CD14-positive monocyte (primary cell): ENCODE measurements around the gene PAX8. TPM values are rescaled to one million over a fixed set of nuclear protein-coding genes. Genes with fewer than 3 reads are reported as not detected.

Experiments used
- DNase-seq, 3 donors: peaks; one replicate each; pipeline ENCODE4 v3.0.0-alpha.2; 2011 to 2022
- H2AFZ ChIP-seq: 2 replicates; pipeline ENCODE4 v1.6.0; 2012; ENCODE audit warnings: mild to moderate bottlenecking, low read depth, low read length, inconsistent platforms; ENCODE audit not compliant: insufficient read depth, poor library complexity, severe bottlenecking
- H3K27ac ChIP-seq, 2 donors: 1 replicate in 1 of 2; 2 replicates in 1 of 2; pipeline ENCODE4 v1.5.1; 2012 to 2013; ENCODE audit warnings: low read length in 2 of 2, control low read depth in 1 of 2, inconsistent platforms in 1 of 2, low read depth in 1 of 2, mild to moderate bottlenecking in 1 of 2
- H3K27me3 ChIP-seq, 2 donors: one replicate each; pipeline versions ENCODE4 v1.6.0 to v1.6.1; 2011 to 2013; ENCODE audit warnings: low read length in 2 of 2; ENCODE audit not compliant: control insufficient read depth in 2 of 2, insufficient read depth in 2 of 2
- H3K36me3 ChIP-seq, 2 donors: replicated peaks in 1 of 2; 1 replicate in 1 of 2; 2 replicates in 1 of 2; pipeline versions ENCODE4 v1.5.1 to v1.6.1; 2012 to 2013; ENCODE audit warnings: low read length in 2 of 2, control low read depth in 1 of 2, inconsistent platforms in 1 of 2, mild to moderate bottlenecking in 1 of 2; ENCODE audit not compliant: insufficient read depth in 2 of 2, control insufficient read depth in 1 of 2
- H3K4me1 ChIP-seq, 2 donors: 1 replicate in 1 of 2; 2 replicates in 1 of 2; pipeline versions ENCODE4 v1.5.1 to v1.6.1; 2012 to 2013; ENCODE audit warnings: low read length in 2 of 2, control low read depth in 1 of 2, inconsistent platforms in 1 of 2, mild to moderate bottlenecking in 1 of 2, moderate library complexity in 1 of 2; ENCODE audit not compliant: insufficient read depth in 2 of 2, control insufficient read depth in 1 of 2
- H3K4me2 ChIP-seq: replicated peaks from 2 replicates; pipeline ENCODE3; 2012; ENCODE audit warnings: low read length, moderate library complexity, mild to moderate bottlenecking; ENCODE audit not compliant: poor library complexity, severe bottlenecking; ENCODE audit errors: extremely low read depth
- H3K4me3 ChIP-seq, 3 experiments: fragments of 200-600 bp in 1 of 3; sonication (generic) in 1 of 3; replicated peaks in 1 of 3; 1 replicate in 2 of 3; 2 replicates in 1 of 3; pipeline ENCODE4 v1.5.1; 2011 to 2013; ENCODE audit warnings: low read length in 3 of 3, mild to moderate bottlenecking in 3 of 3, control low read depth in 2 of 3, low read depth in 2 of 3, inconsistent platforms in 1 of 3, moderate library complexity in 1 of 3
- H3K79me2 ChIP-seq: 2 replicates; pipeline ENCODE4 v1.6.0; 2012; ENCODE audit warnings: mild to moderate bottlenecking, control low read depth, inconsistent platforms, low read length, moderate library complexity; ENCODE audit not compliant: insufficient read depth
- H3K9ac ChIP-seq: 2 replicates; pipeline ENCODE4 v1.6.0; 2017; ENCODE audit warnings: low read length, mild to moderate bottlenecking; ENCODE audit not compliant: insufficient read depth, poor library complexity, severe bottlenecking
- H3K9me3 ChIP-seq, 2 donors: replicated peaks in 1 of 2; 1 replicate in 1 of 2; 2 replicates in 1 of 2; pipeline versions ENCODE4 v1.5.1 to v1.6.1; 2012 to 2013; ENCODE audit warnings: low read length in 2 of 2, control low read depth in 1 of 2; ENCODE audit not compliant: control insufficient read depth in 1 of 2, insufficient read depth in 1 of 2
- H4K20me1 ChIP-seq: 2 replicates; pipeline ENCODE4 v1.6.0; 2012; ENCODE audit warnings: mild to moderate bottlenecking, low read length, control low read depth, moderate library complexity; ENCODE audit not compliant: insufficient read depth
- H3K27ac Mint-ChIP-seq, 7 donors: one replicate each; pipeline ENCODE4 v1.8.0; 2020; ENCODE audit warnings: mild to moderate bottlenecking in 7 of 7, mixed read lengths in 7 of 7, moderate library complexity in 6 of 7, inconsistent platforms in 2 of 7
- H3K27me3 Mint-ChIP-seq, 3 donors: one replicate each; pipeline ENCODE4 v1.8.0; 2021 to 2022; ENCODE audit warnings: low read depth in 3 of 3, mild to moderate bottlenecking in 3 of 3, mixed read lengths in 3 of 3, moderate library complexity in 3 of 3, inconsistent platforms in 1 of 3
- H3K36me3 Mint-ChIP-seq, 2 donors: one replicate each; pipeline ENCODE4 v1.8.0; 2020; ENCODE audit warnings: mixed read lengths in 2 of 2, inconsistent platforms in 1 of 2, mild to moderate bottlenecking in 1 of 2
- H3K4me1 Mint-ChIP-seq: one replicate; pipeline ENCODE4 v1.8.0; 2020; ENCODE audit warnings: mild to moderate bottlenecking, mixed read lengths
- H3K4me3 Mint-ChIP-seq, 2 donors: one replicate each; pipeline ENCODE4 v1.8.0; 2020; ENCODE audit warnings: mild to moderate bottlenecking in 2 of 2, mixed read lengths in 2 of 2, moderate library complexity in 1 of 2
- H3K9me3 Mint-ChIP-seq, 7 donors: one replicate each; pipeline ENCODE4 v1.8.0; 2020 to 2022; ENCODE audit warnings: mixed read lengths in 7 of 7, mild to moderate bottlenecking in 6 of 7, moderate library complexity in 6 of 7, inconsistent platforms in 2 of 7
- WGBS: methylation state at CpG from one replicate; pipeline ENCODE4 v1.1.5; 2013; ENCODE audit warnings: missing lambda C conversion rate; ENCODE audit not compliant: insufficient coverage; 5-methylcytosine and 5-hydroxymethylcytosine counted together
- intact Hi-C, 2 donors: fragments of 100-400 bp; cut with micrococcal nuclease; formaldehyde crosslinking; loops; one replicate each; pipeline versions ENCODE4 v1.15.0 to v1.15.1; 2023
- polyA plus RNA-seq, 3 donors: library from polyadenylated mRNA; depleted of rRNA in 1 of 3; unstranded in 2 of 3; stranded (reverse) in 1 of 3; fragments of 300-500 nt in 2 of 3; fragments of >200 nt in 1 of 3; fragmentation: Illumina TruSeq in 2 of 3; gene quantifications; 1 replicate in 2 of 3; 2 replicates in 1 of 3; pipeline ENCODE4 v1.2.3, GENCODE V29; 2012 to 2021
- TF ChIP-seq, protein P1 (sequence below): fragments of 200-600 bp; IDR thresholded peaks from one replicate; pipeline ENCODE4 v1.8.0; 2022; ENCODE audit warnings: antibody characterized with exemption, mild to moderate bottlenecking

PAX8 gene
- polyA plus RNA-seq, 3 donors: 0.26 to 0.47 (median 0.36) TPM

DNA sequence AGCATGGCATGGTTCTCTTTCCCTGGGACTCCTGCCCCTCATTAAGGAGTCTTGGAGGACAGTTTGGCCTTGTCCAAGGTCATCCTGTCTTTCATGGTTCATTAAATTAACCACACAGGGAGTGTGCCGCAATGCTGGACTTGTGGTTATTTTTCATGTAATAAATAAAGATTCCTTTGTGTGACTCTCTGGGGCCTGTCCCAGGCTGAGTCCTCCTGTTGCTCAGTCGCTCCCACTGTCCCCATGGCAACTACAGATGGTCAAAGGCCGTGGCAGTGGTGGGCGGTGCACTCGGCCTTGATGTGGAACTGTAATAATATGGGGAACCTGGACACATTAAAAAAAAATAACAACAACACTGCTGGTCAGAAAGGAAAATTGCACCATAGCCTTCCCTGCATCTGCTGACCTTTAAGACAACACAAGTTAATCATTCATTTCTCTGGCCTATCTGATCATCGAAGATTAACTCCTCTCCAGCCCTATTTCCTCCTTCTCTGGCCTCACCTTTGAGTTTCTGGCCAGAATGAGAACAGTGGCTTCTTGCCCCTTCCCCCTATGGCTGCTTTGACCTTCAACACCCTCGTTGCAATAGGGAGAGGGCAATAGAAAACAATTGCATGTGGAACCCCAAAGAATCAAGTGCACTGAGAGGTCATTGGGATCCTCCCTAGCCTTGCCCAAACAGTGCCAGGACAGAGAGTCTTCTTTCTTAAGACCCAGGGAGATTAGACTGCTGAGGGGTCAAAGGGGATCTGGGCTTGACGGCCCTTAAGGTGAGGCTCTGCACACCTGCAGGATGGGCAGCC, 60.2 kb downstream of the PAX8 start:
- Mint-ChIP-seq H3K4me1 (peaks cover 40% of the 10 kb centered on the region), H3K4me3 (peak overlapping the region in 1 of 2 donors; percentile 71), H3K27ac (peak overlapping the region; percentile 1 to 96 (median 89)), H3K9me3 (peaks cover 0 to 1% (median 0%) of the 10 kb centered on the region in 7 donors), H3K27me3 (peaks cover 0 to 6% (median 2%) of the 10 kb centered on the region in 3 donors), H3K36me3 (peaks cover 1 to 2% of the 10 kb centered on the region in 2 donors)
- no peak overlapping the region for H3K9ac ChIP-seq
- DNase-seq: peak; percentile 68 to 83 (median 74)
- H3K27ac ChIP-seq: peak overlapping the region in 1 of 2 donors; percentile 2
- no peaks in the 10 kb centered on the region for H3K36me3 ChIP-seq
- no peaks in the 10 kb centered on the region for H3K79me2 ChIP-seq
- H3K4me2 ChIP-seq: no peak overlapping the region
- H3K9me3 ChIP-seq: no peaks in the 10 kb centered on the region
- TF ChIP-seq, protein P1, sequence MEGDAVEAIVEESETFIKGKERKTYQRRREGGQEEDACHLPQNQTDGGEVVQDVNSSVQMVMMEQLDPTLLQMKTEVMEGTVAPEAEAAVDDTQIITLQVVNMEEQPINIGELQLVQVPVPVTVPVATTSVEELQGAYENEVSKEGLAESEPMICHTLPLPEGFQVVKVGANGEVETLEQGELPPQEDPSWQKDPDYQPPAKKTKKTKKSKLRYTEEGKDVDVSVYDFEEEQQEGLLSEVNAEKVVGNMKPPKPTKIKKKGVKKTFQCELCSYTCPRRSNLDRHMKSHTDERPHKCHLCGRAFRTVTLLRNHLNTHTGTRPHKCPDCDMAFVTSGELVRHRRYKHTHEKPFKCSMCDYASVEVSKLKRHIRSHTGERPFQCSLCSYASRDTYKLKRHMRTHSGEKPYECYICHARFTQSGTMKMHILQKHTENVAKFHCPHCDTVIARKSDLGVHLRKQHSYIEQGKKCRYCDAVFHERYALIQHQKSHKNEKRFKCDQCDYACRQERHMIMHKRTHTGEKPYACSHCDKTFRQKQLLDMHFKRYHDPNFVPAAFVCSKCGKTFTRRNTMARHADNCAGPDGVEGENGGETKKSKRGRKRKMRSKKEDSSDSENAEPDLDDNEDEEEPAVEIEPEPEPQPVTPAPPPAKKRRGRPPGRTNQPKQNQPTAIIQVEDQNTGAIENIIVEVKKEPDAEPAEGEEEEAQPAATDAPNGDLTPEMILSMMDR: no peak
- intact Hi-C loops: no loop called here
- 58% methylated on average over 3 of the region's 8 CpGs for WGBS
- H3K27me3 ChIP-seq: no peaks in the 10 kb centered on the region
- H2AFZ ChIP-seq: no peak overlapping the region
- H3K4me3 ChIP-seq: no peak overlapping the region
- H4K20me1 ChIP-seq: no peaks in the 10 kb centered on the region
- H3K4me1 ChIP-seq: peaks cover 34 to 36% of the 10 kb centered on the region in 2 donors

DNA sequence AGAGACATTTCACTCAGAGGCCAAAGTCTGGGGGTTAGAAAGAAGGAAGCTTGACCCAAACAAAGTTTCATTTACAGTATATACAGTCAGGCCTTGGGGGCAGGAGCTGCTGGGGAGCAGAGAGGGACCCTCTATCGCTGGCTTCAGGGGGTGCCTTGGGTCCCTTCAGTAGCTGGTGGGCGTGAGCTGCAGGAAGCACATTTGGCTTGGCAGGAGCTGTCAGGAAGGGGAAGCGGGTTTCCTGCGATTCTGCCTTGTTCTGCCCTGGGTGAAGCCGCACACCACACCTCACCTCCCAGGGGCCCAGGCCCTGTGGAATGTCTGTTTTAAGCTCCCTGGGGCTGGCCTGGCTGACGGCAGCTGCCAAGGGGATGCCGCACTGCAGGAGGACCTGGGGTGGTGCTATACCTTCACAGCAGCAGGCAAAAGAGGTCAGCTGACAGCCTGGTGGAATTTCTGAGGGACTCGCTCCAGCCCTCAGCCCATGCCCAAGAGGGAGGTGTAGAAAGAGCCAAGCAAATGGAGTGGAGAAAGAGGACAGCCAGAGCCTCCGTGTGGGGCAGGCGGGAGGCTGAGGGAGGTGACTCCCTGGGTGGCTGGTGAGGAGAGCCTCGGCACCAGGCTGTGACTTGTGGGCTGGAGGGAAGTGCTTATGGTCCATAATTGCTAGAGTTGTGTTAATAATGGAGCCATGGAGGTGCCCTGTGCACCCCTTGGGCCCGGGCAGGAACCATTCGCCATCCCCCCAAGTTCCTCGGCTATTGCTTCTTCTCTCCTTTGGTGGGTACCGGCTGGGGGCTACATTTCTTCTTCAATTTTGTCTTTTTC, 61.1 kb downstream of the PAX8 start:
- H3K36me3 ChIP-seq: no peaks in the 10 kb centered on the region
- peaks cover 0 to 1% (median 0%) of the 10 kb centered on the region in 7 donors for H3K9me3 Mint-ChIP-seq
- H3K36me3 Mint-ChIP-seq: peaks cover 1 to 2% of the 10 kb centered on the region in 2 donors
- peak overlapping the region; percentile 22 for H3K9ac ChIP-seq
- DNase-seq: peak in 1 of 3 donors; percentile 29
- H3K27me3 ChIP-seq: no peaks in the 10 kb centered on the region
- peak overlapping the region in 1 of 2 donors; percentile 2 for H3K27ac ChIP-seq
- WGBS: 34% methylated on average over 11 of the region's 15 CpGs
- H4K20me1 ChIP-seq: no peaks in the 10 kb centered on the region
- no peaks in the 10 kb centered on the region for H3K79me2 ChIP-seq
- peak overlapping the region; percentile 43 for H2AFZ ChIP-seq
- no peak overlapping the region for H3K4me3 ChIP-seq
- peaks cover 0 to 7% (median 5%) of the 10 kb centered on the region in 3 donors for H3K27me3 Mint-ChIP-seq
- intact Hi-C loops: no loop called here
- peaks cover 40% of the 10 kb centered on the region for H3K4me1 Mint-ChIP-seq
- peak overlapping the region; percentile 44 to 96 (median 89) for H3K27ac Mint-ChIP-seq
- peak overlapping the region in 1 of 2 donors; percentile 71 for H3K4me3 Mint-ChIP-seq
- peaks cover 36 to 38% of the 10 kb centered on the region in 2 donors for H3K4me1 ChIP-seq
- no peaks in the 10 kb centered on the region for H3K9me3 ChIP-seq
- H3K4me2 ChIP-seq: no peak overlapping the region
- TF ChIP-seq, protein P1: no peak
